A549 (cell line): Measurements from ENCODE around the gene ATXN2.

Source experiments
- CHD2 ChIP-seq: fragments of 150-350 bp; IDR thresholded peaks from 2 replicates; pipeline ENCODE4 v1.6.1; 2014; ENCODE audit warnings: low read length; ENCODE audit not compliant: partially characterized antibody
- MAFK ChIP-seq: fragments of 450-650 bp; IDR thresholded peaks from 2 replicates; pipeline ENCODE4 v1.6.1; 2014; ENCODE audit not compliant: partially characterized antibody
- POLR2A ChIP-seq: IDR thresholded peaks from 2 replicates; pipeline ENCODE4 v1.6.1; 2012; ENCODE audit warnings: mild to moderate bottlenecking, low read length
- TF ChIP-seq, protein P1 (sequence below): fragments of >200 bp; sonication (Bioruptor Twin); formaldehyde crosslinking; IDR thresholded peaks from 3 replicates; pipeline ENCODE4 v1.5.1; 2016

DNA sequence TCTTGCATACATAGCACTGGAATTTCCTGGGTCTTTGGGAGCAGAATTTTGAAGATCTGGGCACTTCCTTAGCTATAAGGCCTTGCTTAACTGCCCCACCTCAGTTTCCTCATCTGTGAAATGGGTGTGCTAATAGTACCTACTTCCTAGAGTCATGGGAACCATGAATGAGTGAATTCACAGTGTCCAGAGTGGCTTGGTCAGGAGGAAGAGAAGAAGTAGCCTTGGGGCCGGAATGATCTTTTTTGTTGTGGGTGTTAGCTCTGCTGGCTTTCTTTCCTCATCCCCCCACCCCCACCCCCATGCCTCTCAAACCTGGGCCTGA, 191.0 kb downstream of the ATXN2 start:
- TF ChIP-seq CHD2 (no peak), MAFK (no peak), POLR2A (no peak)
- TF ChIP-seq, protein P1, sequence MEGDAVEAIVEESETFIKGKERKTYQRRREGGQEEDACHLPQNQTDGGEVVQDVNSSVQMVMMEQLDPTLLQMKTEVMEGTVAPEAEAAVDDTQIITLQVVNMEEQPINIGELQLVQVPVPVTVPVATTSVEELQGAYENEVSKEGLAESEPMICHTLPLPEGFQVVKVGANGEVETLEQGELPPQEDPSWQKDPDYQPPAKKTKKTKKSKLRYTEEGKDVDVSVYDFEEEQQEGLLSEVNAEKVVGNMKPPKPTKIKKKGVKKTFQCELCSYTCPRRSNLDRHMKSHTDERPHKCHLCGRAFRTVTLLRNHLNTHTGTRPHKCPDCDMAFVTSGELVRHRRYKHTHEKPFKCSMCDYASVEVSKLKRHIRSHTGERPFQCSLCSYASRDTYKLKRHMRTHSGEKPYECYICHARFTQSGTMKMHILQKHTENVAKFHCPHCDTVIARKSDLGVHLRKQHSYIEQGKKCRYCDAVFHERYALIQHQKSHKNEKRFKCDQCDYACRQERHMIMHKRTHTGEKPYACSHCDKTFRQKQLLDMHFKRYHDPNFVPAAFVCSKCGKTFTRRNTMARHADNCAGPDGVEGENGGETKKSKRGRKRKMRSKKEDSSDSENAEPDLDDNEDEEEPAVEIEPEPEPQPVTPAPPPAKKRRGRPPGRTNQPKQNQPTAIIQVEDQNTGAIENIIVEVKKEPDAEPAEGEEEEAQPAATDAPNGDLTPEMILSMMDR: no peak
